Activated CD4-positive, alpha-beta T cell treated with anti-CD3 and anti-CD28 coated beads, Interleukin-2, amount 50 U/mL, for 24 hours (primary cell): Measurements from ENCODE around the gene DOCK3.
"Not testable (repeated sequence)": the region's sequence is repeated elsewhere in the genome, so short reads cannot be mapped to it uniquely, and the experiment has no call there.

ENCODE experiments used
- DNase-seq, 2 donors: peaks; one replicate each; pipeline ENCODE4 v3.0.0-alpha.2; 2020; ENCODE audit warnings: low read depth in 1 of 2, low spot score in 1 of 2

Gene DOCK3

GRCh38 chr3:50675179-50676030, 678 bp downstream of the DOCK3 start:
- DNase-seq = peak in 1 of 2 donors; percentile 27

- DNase-seq = no peak
These were observed 1.4 kb downstream of the DOCK3 start for GRCh38 chr3:50676031-50676705.

- DNase-seq = no peak
These were observed 12.5 kb downstream of the DOCK3 start for GRCh38 chr3:50687127-50687751.

- no peak for DNase-seq
These were observed 13.2 kb downstream of the DOCK3 start for GRCh38 chr3:50687916-50688315.

GRCh38 chr3:50688602-50689001, 13.9 kb downstream of the DOCK3 start:
- DNase-seq = not testable (repeated sequence)

- no peak for DNase-seq
These were observed 14.8 kb downstream of the DOCK3 start for GRCh38 chr3:50689558-50689957.

GRCh38 chr3:50695031-50695430, 20.3 kb downstream of the DOCK3 start:
- no peak for DNase-seq

- DNase-seq = no peak
These were observed 21.5 kb downstream of the DOCK3 start for GRCh38 chr3:50696276-50696675.

- no peak for DNase-seq
These were observed 23.5 kb downstream of the DOCK3 start for GRCh38 chr3:50698269-50698668.

- DNase-seq = no peak
These were observed 33.9 kb downstream of the DOCK3 start for GRCh38 chr3:50708620-50709019.

- DNase-seq = no peak
These were observed 40.2 kb downstream of the DOCK3 start for GRCh38 chr3:50714946-50715345.

- no peak for DNase-seq
These were observed 50.1 kb downstream of the DOCK3 start for GRCh38 chr3:50724831-50725230.

- DNase-seq = no peak
These were observed 60.3 kb downstream of the DOCK3 start for GRCh38 chr3:50734985-50735384.

- DNase-seq = no peak
These were observed 62.6 kb downstream of the DOCK3 start for GRCh38 chr3:50737193-50737905.

GRCh38 chr3:50737906-50738598, 63.3 kb downstream of the DOCK3 start:
- no peak for DNase-seq

- no peak for DNase-seq
These were observed 68.9 kb downstream of the DOCK3 start for GRCh38 chr3:50743643-50744042.

GRCh38 chr3:50749822-50750221, 75.1 kb downstream of the DOCK3 start:
- no peak for DNase-seq

- no peak for DNase-seq
These were observed 84.3 kb downstream of the DOCK3 start for GRCh38 chr3:50759015-50759414.

GRCh38 chr3:50777680-50778079, 103.0 kb downstream of the DOCK3 start:
- no peak for DNase-seq

- not testable (repeated sequence) for DNase-seq
These were observed 107.0 kb downstream of the DOCK3 start for GRCh38 chr3:50781766-50782165.

GRCh38 chr3:50786631-50787030, 111.9 kb downstream of the DOCK3 start:
- DNase-seq = no peak
